ENCODE results near the gene HIRIP3. TPM values are rescaled to one million over a fixed set of nuclear protein-coding genes. Genes with fewer than 3 reads are reported as not detected.

The HIRIP3 gene
- total RNA-seq, 1 experiment from 2014 or later: 25.3 TPM

DNA sequence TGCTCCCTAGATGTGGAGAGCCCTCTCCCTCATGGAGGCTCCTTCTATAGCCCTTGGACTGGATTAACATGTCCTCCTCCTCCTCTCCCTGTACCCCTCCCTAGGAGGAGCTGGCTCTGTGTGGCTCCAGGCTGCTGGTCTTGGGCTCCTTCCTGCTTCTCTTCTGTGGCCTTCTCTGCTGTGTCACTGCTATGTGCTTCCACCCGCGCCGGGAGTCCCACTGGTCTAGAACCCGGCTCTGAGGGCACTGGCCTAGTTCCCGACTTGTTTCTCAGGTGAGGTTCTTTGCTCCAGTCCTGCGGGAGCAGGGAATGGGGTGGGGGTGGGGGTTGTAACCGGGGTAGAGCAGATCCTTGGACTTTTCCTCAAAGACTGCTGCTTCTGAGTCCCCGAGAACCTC is 24.1 kb downstream of the HIRIP3 start:
- Histone ChIP-seq H3K36me3 (ENCODE audit: control insufficient read depth, insufficient read depth, low read length) (peaks cover 5% of the 10 kb centered on the region; the same call in 1 of the 2 replicates), H3K27ac (ENCODE audit: low read length) (no peak overlapping the region), H3K9me3 (ENCODE audit: control insufficient read depth, insufficient read depth, low read depth, low read length) (no peaks in the 10 kb centered on the region), H3K4me3 (ENCODE audit: low read depth in 2 of 2, low read length in 2 of 2) (no peak overlapping the region), H3K4me1 (ENCODE audit: control insufficient read depth, insufficient read depth, low read length) (peaks cover 15% of the 10 kb centered on the region), H3K27me3 (ENCODE audit: control insufficient read depth, insufficient read depth, low read length) (no peaks in the 10 kb centered on the region)
- TF ChIP-seq POLR2AphosphoS5 (IDR thresholded peaks at IDR 0.05; ENCODE audit: low read depth, low read length): no peak
- TF ChIP-seq, protein P1, sequence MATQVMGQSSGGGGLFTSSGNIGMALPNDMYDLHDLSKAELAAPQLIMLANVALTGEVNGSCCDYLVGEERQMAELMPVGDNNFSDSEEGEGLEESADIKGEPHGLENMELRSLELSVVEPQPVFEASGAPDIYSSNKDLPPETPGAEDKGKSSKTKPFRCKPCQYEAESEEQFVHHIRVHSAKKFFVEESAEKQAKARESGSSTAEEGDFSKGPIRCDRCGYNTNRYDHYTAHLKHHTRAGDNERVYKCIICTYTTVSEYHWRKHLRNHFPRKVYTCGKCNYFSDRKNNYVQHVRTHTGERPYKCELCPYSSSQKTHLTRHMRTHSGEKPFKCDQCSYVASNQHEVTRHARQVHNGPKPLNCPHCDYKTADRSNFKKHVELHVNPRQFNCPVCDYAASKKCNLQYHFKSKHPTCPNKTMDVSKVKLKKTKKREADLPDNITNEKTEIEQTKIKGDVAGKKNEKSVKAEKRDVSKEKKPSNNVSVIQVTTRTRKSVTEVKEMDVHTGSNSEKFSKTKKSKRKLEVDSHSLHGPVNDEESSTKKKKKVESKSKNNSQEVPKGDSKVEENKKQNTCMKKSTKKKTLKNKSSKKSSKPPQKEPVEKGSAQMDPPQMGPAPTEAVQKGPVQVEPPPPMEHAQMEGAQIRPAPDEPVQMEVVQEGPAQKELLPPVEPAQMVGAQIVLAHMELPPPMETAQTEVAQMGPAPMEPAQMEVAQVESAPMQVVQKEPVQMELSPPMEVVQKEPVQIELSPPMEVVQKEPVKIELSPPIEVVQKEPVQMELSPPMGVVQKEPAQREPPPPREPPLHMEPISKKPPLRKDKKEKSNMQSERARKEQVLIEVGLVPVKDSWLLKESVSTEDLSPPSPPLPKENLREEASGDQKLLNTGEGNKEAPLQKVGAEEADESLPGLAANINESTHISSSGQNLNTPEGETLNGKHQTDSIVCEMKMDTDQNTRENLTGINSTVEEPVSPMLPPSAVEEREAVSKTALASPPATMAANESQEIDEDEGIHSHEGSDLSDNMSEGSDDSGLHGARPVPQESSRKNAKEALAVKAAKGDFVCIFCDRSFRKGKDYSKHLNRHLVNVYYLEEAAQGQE (IDR thresholded peaks at IDR 0.05; ENCODE audit: insufficient read depth in 1 of 2, low read depth in 2 of 2, low read length in 1 of 2): no peak
- TF ChIP-seq, protein P2, sequence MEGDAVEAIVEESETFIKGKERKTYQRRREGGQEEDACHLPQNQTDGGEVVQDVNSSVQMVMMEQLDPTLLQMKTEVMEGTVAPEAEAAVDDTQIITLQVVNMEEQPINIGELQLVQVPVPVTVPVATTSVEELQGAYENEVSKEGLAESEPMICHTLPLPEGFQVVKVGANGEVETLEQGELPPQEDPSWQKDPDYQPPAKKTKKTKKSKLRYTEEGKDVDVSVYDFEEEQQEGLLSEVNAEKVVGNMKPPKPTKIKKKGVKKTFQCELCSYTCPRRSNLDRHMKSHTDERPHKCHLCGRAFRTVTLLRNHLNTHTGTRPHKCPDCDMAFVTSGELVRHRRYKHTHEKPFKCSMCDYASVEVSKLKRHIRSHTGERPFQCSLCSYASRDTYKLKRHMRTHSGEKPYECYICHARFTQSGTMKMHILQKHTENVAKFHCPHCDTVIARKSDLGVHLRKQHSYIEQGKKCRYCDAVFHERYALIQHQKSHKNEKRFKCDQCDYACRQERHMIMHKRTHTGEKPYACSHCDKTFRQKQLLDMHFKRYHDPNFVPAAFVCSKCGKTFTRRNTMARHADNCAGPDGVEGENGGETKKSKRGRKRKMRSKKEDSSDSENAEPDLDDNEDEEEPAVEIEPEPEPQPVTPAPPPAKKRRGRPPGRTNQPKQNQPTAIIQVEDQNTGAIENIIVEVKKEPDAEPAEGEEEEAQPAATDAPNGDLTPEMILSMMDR (IDR thresholded peaks at IDR 0.05): no peak
- no peak for TF ChIP-seq TCF7L2 (IDR thresholded peaks at IDR 0.05; ENCODE audit: low read depth, low read length)
- TF ChIP-seq SIN3A (IDR thresholded peaks at IDR 0.05; ENCODE audit: borderline replicate concordance, insufficient read depth, low read depth, low read length): no peak
- no TSS peak for BruUV-seq (replicated peaks)
- in situ Hi-C loops (cut with HindIII; ENCODE audit: low pct_unique_long_range_greater_than_20kb, low sequenced_read_pairs): no loop called here
- DNase-seq (ENCODE audit: low read depth, low spot score): no peak
- no peak for ATAC-seq
- POLR2A ChIA-PET: interaction anchor here (0.7 kb wide), 1 partner anchor 47 kb away, joined by 8 read pairs; no protein-coding TSS in a partner anchor
- CTCF ChIA-PET: no interaction called here
- intact Hi-C loops (cut with micrococcal nuclease; ENCODE audit: unreplicated experiment): no loop called here

GRCh38 chr16:29968205-29968604 is 27.2 kb downstream of the HIRIP3 start:
- in situ Hi-C loops (cut with HindIII; ENCODE audit: low pct_unique_long_range_greater_than_20kb, low sequenced_read_pairs): no loop called here
- Histone ChIP-seq H3K4me3 (ENCODE audit: low read depth in 2 of 2, low read length in 2 of 2) (no peak overlapping the region), H3K9me3 (ENCODE audit: control insufficient read depth, insufficient read depth, low read depth, low read length) (no peaks in the 10 kb centered on the region), H3K4me1 (ENCODE audit: control insufficient read depth, insufficient read depth, low read length) (no peaks in the 10 kb centered on the region), H3K27me3 (ENCODE audit: control insufficient read depth, insufficient read depth, low read length) (no peaks in the 10 kb centered on the region), H3K27ac (ENCODE audit: low read length) (no peak overlapping the region), H3K36me3 (ENCODE audit: control insufficient read depth, insufficient read depth, low read length) (peaks cover 3% of the 10 kb centered on the region; the same call in 1 of the 2 replicates)
- TF ChIP-seq, protein P2 (IDR thresholded peaks at IDR 0.05): no peak
- TF ChIP-seq, protein P1 (IDR thresholded peaks at IDR 0.05; ENCODE audit: insufficient read depth in 1 of 2, low read depth in 2 of 2, low read length in 1 of 2): no peak
- TF ChIP-seq SIN3A (IDR thresholded peaks at IDR 0.05; ENCODE audit: borderline replicate concordance, insufficient read depth, low read depth, low read length) (no peak), POLR2AphosphoS5 (IDR thresholded peaks at IDR 0.05; ENCODE audit: low read depth, low read length) (no peak)
- ChIA-PET CTCF (no interaction called here), POLR2A (no interaction called here)
- ATAC-seq: no peak
- DNase-seq (ENCODE audit: low read depth, low spot score): no peak
- BruUV-seq (replicated peaks): no TSS peak
- intact Hi-C loops (cut with micrococcal nuclease; ENCODE audit: unreplicated experiment): no loop called here

All from Panc1 (cell line).